Spleen (tissue), 11 donors: ENCODE data around the gene ZNF512B. TPM values are rescaled to one million over a fixed set of nuclear protein-coding genes. Genes with fewer than 3 reads are reported as not detected.

Source experiments
- DNase-seq: peaks from one replicate; pipeline ENCODE4 v3.0.0-alpha.2; 2020
- H3K27ac ChIP-seq, 8 donors: fragments of 200-600 bp; sonication (generic) in 7 of 8; 1 replicate in 4 of 8; 2 replicates in 4 of 8; pipeline versions ENCODE4 v1.5.0 to v1.8.0; 2016 to 2021; ENCODE audit warnings: inconsistent platforms in 4 of 8, mild to moderate bottlenecking in 4 of 8, moderate library complexity in 1 of 8
- H3K27me3 ChIP-seq, 7 donors: fragments of 200-600 bp; sonication (generic) in 6 of 7; replicated peaks in 1 of 7; 1 replicate in 4 of 7; 2 replicates in 3 of 7; pipeline versions ENCODE4 v1.5.0 to v1.8.0; 2016 to 2021; ENCODE audit warnings: inconsistent platforms in 3 of 7, mild to moderate bottlenecking in 1 of 7
- H3K36me3 ChIP-seq, 6 donors: fragments of 200-600 bp; sonication (generic) in 5 of 6; 1 replicate in 4 of 6; 2 replicates in 2 of 6; pipeline versions ENCODE4 v1.5.0 to v1.8.0; 2016 to 2021; ENCODE audit warnings: inconsistent platforms in 2 of 6
- H3K4me1 ChIP-seq, 6 donors: fragments of 200-600 bp; sonication (generic) in 5 of 6; 1 replicate in 3 of 6; 2 replicates in 3 of 6; pipeline versions ENCODE4 v1.5.0 to v1.8.0; 2016 to 2021; ENCODE audit warnings: inconsistent platforms in 3 of 6
- H3K4me3 ChIP-seq, 8 donors: fragments of 200-600 bp; sonication (generic) in 7 of 8; 1 replicate in 4 of 8; 2 replicates in 4 of 8; pipeline versions ENCODE4 v1.5.0 to v1.8.0; 2016 to 2021; ENCODE audit warnings: inconsistent platforms in 4 of 8, mild to moderate bottlenecking in 4 of 8, moderate library complexity in 2 of 8
- H3K9me3 ChIP-seq, 8 donors: fragments of 200-600 bp; sonication (generic) in 7 of 8; 1 replicate in 4 of 8; 2 replicates in 4 of 8; pipeline versions ENCODE4 v1.5.0 to v1.8.0; 2016 to 2021; ENCODE audit warnings: inconsistent platforms in 4 of 8
- CTCF ChIP-seq, 11 experiments: fragments of 200-600 bp in 7 of 11; fragments of 450-650 bp in 4 of 11; sonication (generic) in 4 of 11; IDR thresholded peaks in 8 of 11; conservative IDR thresholded peaks in 3 of 11; 1 replicate in 7 of 11; 2 replicates in 4 of 11; pipeline versions ENCODE4 v1.4.0 to v1.8.0; 2016 to 2021; ENCODE audit warnings: antibody characterized with exemption in 11 of 11, inconsistent platforms in 4 of 11, mild to moderate bottlenecking in 1 of 11
- POLR2A ChIP-seq, 3 donors: fragments of 450-650 bp; IDR thresholded peaks; one replicate each; pipeline ENCODE4 v1.5.1; 2017; ENCODE audit warnings: antibody characterized with exemption in 3 of 3, mild to moderate bottlenecking in 1 of 3
- POLR2AphosphoS5 ChIP-seq, 3 donors: sonication (generic); formaldehyde crosslinking; IDR thresholded peaks; one replicate each; pipeline ENCODE4 v1.5.1; 2017; ENCODE audit warnings: antibody characterized with exemption in 3 of 3
- WGBS, 5 donors: extraction: QIAGEN DNeasy Blood & Tissue Kit in 3 of 5; methylation state at CpG; one replicate each; pipeline versions ENCODE4 v1.1.5 to v1.1.7; 2013 to 2018; 5-methylcytosine and 5-hydroxymethylcytosine counted together
- intact Hi-C: fragments of 100-400 bp; cut with DNase I; formaldehyde crosslinking; loops from one replicate; pipeline ENCODE4 v1.15.0; 2023; ENCODE audit warnings: low total_unique reads
- polyA plus RNA-seq, 3 donors: library from polyadenylated mRNA; stranded (reverse); fragments of 200-250 nt; gene quantifications; one replicate each; pipeline ENCODE4 v1.2.1, GENCODE V29; 2013
- total RNA-seq, 7 donors: library from RNA; depleted of rRNA in 3 of 7; stranded (reverse); fragments of >200 nt in 3 of 7; fragmentation: NEBNext Ultra II Directional in 4 of 7; extraction: Animal tissue kit (Norgen Biotek cat#: 25700) in 4 of 7; gene quantifications; one replicate each; pipeline versions ENCODE4 v1.1.0 to v1.2.1, GENCODE V29; 2016 to 2021
- donor health status: healthy with polysubstance abuse.
- donor health status: DM: no; HTN: no; CAD: no; lungs with moderate emphysema.
- donor health status: DM: no; HTN: no; CAD: no.
- donor health status: Bipolar disorder and iron deficiency.
- donor health status: healthy.
- donor health status: DM: no; HTN: no; CAD: no.
- donor health status: DM: yes; HTN: yes; CAD: no.

Gene ZNF512B
- total and polyA plus RNA-seq, 10 donors: 3.4 to 21.8 (median 12.4) TPM

- 77 to 84% (median 80%) methylated on average over 6 of the region's 6 CpGs for WGBS, 5 donors
- peaks cover 0 to 20% (median 8%) of the 10 kb centered on the region in 8 donors for H3K9me3 ChIP-seq
- no peak overlapping the region for H3K27ac ChIP-seq
- peaks cover 6 to 100% (median 95%) of the 10 kb centered on the region in 6 donors for H3K36me3 ChIP-seq
- intact Hi-C loops: no loop called here
- H3K27me3 ChIP-seq: no peaks in the 10 kb centered on the region
- peaks cover 0 to 19% (median 5%) of the 10 kb centered on the region in 6 donors for H3K4me1 ChIP-seq
- no peak for DNase-seq
- no peak for TF ChIP-seq POLR2A (IDR thresholded peaks at IDR 0.05)
- TF ChIP-seq POLR2AphosphoS5 (IDR thresholded peaks at IDR 0.05): no peak
- no peak for TF ChIP-seq CTCF (IDR thresholded peaks at IDR 0.05 in 8 of 11, conservative IDR thresholded peaks at IDR 0.05 in 3 of 11)
- no peak overlapping the region for H3K4me3 ChIP-seq
Measured at GRCh38 chr20:64005394-64005793, 35.7 kb upstream of the ZNF512B start.

GRCh38 chr20:64003960-64004725 is 34.4 kb upstream of the ZNF512B start:
- Histone ChIP-seq H3K27ac (no peak overlapping the region), H3K27me3 (no peaks in the 10 kb centered on the region), H3K4me1 (peaks cover 0 to 19% (median 5%) of the 10 kb centered on the region in 6 donors), H3K4me3 (no peak overlapping the region), H3K36me3 (peaks cover 2 to 100% (median 96%) of the 10 kb centered on the region in 6 donors), H3K9me3 (peaks cover 0 to 14% (median 8%) of the 10 kb centered on the region in 8 donors)
- TF ChIP-seq POLR2A (IDR thresholded peaks at IDR 0.05): no peak
- no peak for TF ChIP-seq POLR2AphosphoS5 (IDR thresholded peaks at IDR 0.05)
- TF ChIP-seq CTCF (IDR thresholded peaks at IDR 0.05 in 8 of 11, conservative IDR thresholded peaks at IDR 0.05 in 3 of 11): no peak
- no peak for DNase-seq
- 86 to 97% (median 91%) methylated on average over 6 to 7 of the region's 7 CpGs for WGBS, 5 donors
- intact Hi-C loops: no loop called here

GRCh38 chr20:64001607-64002011 is 31.9 kb upstream of the ZNF512B start:
- no peak for DNase-seq
- TF ChIP-seq POLR2A (IDR thresholded peaks at IDR 0.05) (no peak), CTCF (IDR thresholded peaks at IDR 0.05 in 8 of 11, conservative IDR thresholded peaks at IDR 0.05 in 3 of 11) (no peak), POLR2AphosphoS5 (IDR thresholded peaks at IDR 0.05) (no peak)
- intact Hi-C loops: no loop called here
- Histone ChIP-seq H3K36me3 (peaks cover 2 to 100% (median 100%) of the 10 kb centered on the region in 6 donors), H3K4me3 (no peak overlapping the region), H3K9me3 (no peaks in the 10 kb centered on the region), H3K27me3 (no peaks in the 10 kb centered on the region), H3K4me1 (peaks cover 0 to 11% (median 0%) of the 10 kb centered on the region in 6 donors), H3K27ac (no peak overlapping the region)
- WGBS, 5 donors: 86 to 91% (median 89%) methylated on average over 9 to 11 of the region's 11 CpGs

GRCh38 chr20:64000906-64001305 is 31.2 kb upstream of the ZNF512B start:
- intact Hi-C loops: no loop called here
- Histone ChIP-seq H3K9me3 (no peaks in the 10 kb centered on the region), H3K27me3 (no peaks in the 10 kb centered on the region), H3K4me1 (peaks cover 0 to 11% (median 0%) of the 10 kb centered on the region in 6 donors), H3K4me3 (no peak overlapping the region), H3K27ac (no peak overlapping the region), H3K36me3 (peaks cover 2 to 100% (median 100%) of the 10 kb centered on the region in 6 donors)
- DNase-seq: no peak
- TF ChIP-seq POLR2A (IDR thresholded peaks at IDR 0.05) (no peak), CTCF (IDR thresholded peaks at IDR 0.05 in 8 of 11, conservative IDR thresholded peaks at IDR 0.05 in 3 of 11) (no peak), POLR2AphosphoS5 (IDR thresholded peaks at IDR 0.05) (no peak)
- WGBS, 5 donors: 94 to 97% (median 95%) methylated on average over 12 of the region's 12 CpGs
